GM12801 (cell line): ENCODE data around the gene ABAT.

Experiments
- TF ChIP-seq, protein P1 (sequence below): IDR thresholded peaks from one replicate; pipeline ENCODE4 v1.5.1; 2011; ENCODE audit warnings: control low read depth; ENCODE audit not compliant: insufficient read length; ENCODE audit errors: extremely low read depth

The ABAT gene

DNA sequence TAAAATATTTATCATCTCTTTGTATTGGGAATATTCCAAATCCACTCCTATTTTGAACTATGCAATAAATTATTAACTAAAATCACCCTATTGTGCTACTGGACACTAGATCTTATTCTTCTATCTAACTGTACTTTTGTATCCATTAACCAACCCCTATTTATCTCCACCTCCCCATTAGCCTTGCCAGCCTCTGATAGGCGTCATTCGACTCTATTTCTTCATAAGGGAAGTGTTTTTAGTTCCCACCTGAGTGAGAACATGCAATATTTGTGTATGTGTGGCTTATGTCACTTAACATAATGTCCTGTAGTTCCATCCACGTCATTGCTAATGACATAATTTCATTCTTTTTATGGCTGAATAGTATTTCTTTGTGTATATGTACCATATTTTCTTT is 99.1 kb downstream of the ABAT start:
- TF ChIP-seq, protein P1, sequence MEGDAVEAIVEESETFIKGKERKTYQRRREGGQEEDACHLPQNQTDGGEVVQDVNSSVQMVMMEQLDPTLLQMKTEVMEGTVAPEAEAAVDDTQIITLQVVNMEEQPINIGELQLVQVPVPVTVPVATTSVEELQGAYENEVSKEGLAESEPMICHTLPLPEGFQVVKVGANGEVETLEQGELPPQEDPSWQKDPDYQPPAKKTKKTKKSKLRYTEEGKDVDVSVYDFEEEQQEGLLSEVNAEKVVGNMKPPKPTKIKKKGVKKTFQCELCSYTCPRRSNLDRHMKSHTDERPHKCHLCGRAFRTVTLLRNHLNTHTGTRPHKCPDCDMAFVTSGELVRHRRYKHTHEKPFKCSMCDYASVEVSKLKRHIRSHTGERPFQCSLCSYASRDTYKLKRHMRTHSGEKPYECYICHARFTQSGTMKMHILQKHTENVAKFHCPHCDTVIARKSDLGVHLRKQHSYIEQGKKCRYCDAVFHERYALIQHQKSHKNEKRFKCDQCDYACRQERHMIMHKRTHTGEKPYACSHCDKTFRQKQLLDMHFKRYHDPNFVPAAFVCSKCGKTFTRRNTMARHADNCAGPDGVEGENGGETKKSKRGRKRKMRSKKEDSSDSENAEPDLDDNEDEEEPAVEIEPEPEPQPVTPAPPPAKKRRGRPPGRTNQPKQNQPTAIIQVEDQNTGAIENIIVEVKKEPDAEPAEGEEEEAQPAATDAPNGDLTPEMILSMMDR: no peak

DNA sequence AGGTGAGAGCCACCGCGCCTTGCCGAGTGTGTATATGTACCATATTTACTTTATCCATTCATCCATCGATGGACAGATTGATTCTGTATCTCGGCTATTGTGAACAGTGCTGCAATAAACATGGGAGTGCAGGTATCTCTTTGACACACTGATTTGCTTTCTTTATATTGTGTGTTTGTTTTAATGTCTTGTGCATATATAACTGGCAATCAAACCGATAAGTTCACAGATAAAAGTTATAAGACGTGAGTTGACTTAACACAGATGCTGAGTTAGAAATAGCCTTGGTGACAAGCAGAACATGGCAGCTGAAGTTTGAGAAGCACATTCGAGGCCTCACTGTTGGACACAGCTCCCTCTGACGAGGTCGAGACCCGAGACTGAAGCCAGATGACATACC is 99.8 kb downstream of the ABAT start:
- TF ChIP-seq, protein P1: no peak

DNA sequence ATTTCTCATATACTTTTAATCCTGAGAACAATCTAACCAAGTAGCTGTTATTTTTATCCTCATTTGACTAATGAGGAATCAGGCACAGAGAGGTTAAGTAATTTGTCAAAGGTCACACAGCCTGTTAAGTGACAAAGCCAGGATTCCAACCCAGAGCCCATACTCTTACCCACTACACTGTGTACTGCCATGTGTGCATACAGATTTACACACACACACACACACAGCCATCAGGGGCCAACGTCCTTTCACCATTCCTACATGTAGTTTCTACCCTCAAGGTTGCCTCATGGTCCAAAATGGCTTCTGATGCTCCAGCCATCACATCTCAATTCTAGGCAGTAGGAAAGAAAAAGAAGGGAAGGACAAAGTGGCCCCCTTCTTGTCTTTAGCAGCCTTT is 100.9 kb downstream of the ABAT start:
- TF ChIP-seq, protein P1: no peak

DNA sequence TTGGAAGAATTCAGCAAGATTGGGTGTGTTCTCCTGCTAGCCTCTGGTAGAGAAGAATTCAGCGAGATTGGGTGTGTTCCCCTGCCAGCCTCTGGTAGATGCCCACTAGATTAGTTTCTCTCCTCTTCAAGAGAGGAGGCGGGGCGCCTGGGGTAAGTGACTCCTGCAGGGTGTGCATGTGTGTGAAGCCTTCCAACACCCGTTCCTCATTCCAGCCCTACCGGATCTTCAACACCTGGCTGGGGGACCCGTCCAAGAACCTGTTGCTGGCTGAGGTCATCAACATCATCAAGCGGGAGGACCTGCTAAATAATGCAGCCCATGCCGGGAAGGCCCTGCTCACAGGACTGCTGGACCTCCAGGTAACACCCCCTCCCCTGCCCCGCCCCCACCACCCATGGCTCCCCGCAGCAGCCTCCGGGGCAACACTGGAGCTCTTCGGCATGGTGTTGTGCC is 101.7 kb downstream of the ABAT start:
- TF ChIP-seq, protein P1: no peak

DNA sequence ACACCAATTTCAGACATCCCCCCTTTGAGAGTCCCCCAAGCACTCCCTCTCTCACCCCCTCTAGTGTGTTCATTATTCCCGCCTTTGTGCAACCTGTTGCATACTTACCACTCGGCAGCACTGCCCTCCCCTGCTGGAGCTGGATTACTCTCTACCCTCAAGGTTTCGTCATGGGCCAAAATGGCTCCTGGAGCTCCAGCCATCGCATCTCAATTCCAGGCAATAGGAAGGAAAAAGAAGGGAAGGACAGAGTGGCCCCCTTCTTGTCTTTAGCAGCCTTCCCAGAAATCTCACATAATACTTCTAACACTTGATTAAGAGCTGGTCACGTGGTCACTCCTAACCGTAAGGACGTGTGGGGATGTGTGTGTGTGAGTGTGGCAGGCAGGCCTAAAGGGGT is 102.8 kb downstream of the ABAT start:
- TF ChIP-seq, protein P1: no peak

DNA sequence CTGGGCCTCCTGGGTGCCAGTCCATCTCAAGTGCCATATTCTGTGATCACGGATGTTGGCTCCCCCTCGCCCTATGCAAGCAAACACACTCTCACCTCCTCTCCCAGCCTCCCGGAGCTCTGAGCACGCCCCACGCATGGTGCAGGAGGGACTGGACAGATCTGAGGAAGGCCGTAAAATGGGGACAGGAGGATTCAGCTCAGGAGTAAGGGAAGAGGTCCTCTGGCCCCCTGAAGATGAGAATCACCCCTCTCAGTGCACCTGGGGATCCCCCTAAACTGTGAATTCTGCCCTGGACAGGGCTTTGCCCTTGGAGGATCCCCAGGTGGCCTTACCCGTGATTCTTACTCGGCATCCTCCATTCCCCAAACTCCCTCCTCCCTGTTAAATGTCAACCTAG is 107.4 kb downstream of the ABAT start:
- TF ChIP-seq, protein P1: no peak

DNA sequence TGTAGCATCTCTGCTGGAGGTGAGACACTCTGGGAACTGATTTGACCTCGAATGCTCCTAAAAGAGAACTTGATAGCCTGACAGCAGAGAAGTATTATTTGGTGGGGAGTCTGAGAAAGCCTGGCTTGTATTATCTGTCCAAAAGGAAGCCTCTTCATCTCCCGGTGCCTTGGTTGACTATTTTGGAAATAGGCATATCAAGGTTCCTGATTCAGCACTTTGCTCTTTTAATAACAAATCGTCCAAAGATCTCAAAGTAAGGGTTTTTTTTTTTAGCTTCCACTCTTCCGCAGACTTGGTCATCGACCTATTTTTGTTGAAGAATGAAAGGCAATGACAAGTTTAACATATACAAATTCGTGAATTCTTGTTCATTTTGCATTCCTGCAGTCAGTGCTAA is 108.3 kb downstream of the ABAT start:
- TF ChIP-seq, protein P1: no peak

DNA sequence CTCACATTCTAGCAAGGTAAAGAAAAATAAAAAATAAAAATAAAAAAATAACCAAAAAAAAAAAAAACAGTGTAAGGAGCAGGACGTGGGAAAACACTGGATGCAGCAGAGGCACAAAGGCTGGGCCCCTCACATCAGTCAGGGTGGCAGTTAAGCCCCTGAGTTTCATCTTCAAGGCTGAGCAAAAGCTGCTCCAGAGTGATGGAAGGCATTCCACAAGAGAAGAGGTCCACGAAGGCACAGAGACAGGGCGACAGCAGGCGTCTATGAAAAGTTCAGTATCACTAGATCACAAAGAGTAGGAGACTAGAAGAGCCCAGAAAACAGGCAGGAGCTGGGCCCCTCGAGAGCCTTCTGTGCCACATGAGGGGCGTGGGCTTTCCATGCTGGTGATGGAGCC is 111.0 kb downstream of the ABAT start:
- TF ChIP-seq, protein P1: no peak
